HUDEP-2 (cell line): ENCODE measurements around the gene FAM168B.

ENCODE experiments used
- DNase-seq, 76 experiments: peaks; one replicate each; lab custom pipeline; 2025; ENCODE audit not compliant: unreplicated experiment in 76 of 76; lab: John Stamatoyannopoulos, UW

The FAM168B gene

GRCh38 chr2:131041402-131042147, 51.7 kb downstream of the FAM168B start:
- no peak for DNase-seq

- no peak for DNase-seq
Measured at GRCh38 chr2:131040661-131041401, 52.4 kb downstream of the FAM168B start.

DNA sequence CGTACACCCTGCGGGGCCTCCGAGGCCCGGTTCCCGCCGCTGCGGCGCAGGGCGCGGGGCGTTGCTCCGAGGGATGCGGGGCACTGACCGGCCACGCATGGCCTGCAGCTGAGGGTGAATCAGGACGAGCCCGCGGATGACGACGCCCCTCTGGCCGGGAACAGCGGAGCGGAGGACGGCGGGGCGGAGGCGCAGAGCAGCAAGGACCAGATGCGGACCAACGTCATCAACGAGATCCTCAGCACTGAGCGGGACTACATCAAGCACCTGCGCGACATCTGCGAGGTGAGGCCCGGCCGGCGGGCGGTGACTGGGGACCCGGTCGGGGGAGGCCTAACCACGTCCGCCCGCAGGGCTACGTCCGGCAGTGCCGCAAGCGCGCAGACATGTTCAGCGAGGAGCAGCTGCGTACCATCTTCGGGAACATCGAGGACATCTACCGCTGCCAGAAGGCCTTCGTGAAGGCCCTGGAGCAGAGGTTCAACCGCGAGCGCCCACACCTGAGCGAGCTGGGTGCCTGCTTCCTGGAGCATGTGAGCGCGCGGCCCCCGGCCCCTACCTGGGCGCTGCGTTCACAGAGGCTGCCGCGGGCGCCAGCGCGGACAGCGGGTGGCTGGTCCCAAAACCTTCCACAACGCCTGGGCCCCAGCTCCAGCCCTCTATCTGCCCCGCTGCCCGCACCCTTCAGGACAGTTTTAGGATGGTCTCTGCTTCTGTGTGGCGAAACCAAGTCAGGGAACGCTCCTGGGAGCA, 53.2 kb downstream of the FAM168B start:
- no peak for DNase-seq

GRCh38 chr2:131039535-131039907, 53.7 kb downstream of the FAM168B start:
- no peak for DNase-seq

- DNase-seq: no peak
Measured at GRCh38 chr2:131039101-131039440, 54.2 kb downstream of the FAM168B start.

- DNase-seq: no peak
Measured at GRCh38 chr2:131038258-131039100, 54.8 kb downstream of the FAM168B start.

GRCh38 chr2:131037398-131038257, 55.6 kb downstream of the FAM168B start:
- no peak for DNase-seq

- DNase-seq: no peak
Measured at GRCh38 chr2:131036696-131037397, 56.4 kb downstream of the FAM168B start.

DNA sequence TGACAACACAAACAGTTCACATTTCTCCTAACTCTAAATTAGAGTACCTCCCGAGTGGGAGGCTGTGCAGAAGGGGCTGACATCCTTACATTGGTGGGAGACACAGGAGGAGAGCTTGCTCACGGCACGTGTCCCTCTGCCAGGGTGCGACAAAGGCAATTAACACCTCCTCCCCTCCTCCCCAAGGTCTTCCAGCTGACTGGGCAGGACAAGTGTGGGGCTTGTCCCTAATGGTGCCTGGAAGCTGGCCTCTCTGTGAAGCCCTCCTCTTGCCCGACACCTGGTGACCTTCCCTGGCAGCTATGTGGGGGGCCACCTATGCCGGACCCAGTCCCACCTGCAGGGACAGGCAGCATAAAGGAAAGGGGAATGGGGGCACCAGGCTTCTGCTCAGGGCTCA, 57.0 kb downstream of the FAM168B start:
- no peak for DNase-seq

GRCh38 chr2:131035826-131036231, 57.4 kb downstream of the FAM168B start:
- DNase-seq: no peak

DNA sequence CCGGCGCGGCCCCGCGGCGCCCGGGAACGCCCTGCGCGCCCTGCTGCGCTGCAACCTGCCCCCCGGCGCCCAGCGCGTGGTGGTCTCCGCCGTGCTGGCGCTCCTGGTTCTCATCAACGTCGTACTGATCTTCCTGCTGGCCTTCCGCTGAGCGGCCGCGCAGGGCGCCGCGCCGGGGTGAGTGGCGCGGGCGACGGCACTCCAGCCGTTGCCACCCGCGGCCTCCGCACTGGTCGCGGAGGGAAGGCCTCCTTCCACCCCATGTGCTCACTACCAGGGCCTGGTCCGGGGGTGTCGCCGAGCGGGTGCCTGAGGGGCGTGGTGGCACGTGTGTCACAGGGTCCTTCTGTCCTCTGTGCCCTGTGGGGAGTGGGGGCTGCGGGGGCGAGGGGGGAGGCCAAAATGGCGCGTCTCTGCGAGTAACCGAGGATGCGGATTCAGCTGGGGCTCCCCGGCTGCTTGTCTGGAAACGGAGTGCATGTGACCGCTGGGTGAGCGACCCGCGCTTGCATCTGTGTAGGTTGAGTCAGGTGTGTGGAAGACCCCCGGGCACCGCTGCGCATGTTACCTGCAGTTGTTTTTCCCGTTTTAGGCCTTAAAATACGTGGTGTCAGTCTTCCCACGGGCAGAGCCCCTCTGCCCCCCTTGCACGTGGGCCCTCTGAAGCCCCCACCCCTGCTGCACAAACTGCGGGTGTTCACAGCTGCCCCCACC, 58.0 kb downstream of the FAM168B start:
- DNase-seq: no peak

GRCh38 chr2:131034122-131035051, 58.9 kb downstream of the FAM168B start:
- DNase-seq: no peak

DNA sequence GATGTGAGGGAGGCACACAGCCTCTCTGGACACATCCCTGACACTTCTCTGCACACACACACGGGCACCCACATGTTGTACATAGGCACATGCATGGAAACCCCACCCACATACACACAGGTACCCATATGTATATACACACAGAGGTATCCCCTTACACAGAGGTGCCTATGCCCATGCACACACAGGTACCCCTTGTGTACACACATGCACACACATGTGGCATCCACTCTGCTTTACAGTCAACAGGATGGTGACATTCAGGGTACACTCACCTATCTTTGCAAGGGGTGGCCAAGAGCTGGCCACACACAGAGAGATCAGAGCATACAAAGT, 59.5 kb downstream of the FAM168B start:
- no peak for DNase-seq

DNA sequence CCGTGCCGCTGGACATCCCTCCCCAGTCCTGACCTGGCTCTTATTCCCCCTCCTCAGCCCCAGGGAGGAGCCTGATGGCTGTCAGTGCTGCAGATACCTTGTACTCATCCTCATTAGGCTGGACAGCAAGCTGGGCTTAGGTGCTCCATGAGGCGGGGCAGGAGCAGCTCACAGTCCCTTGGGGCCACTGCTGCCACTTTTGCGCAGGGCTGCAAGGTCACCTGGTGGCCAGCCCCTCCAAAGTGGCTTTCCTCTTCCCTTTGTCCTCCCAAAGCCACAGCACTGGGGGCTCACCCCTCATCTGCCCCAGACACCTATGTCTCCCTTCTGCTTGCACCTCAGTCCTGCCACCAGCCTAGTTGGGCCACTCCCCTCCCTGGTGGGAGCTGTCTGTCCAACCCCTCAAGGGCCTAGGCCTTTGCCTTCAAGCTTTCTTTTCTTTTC, 60.8 kb downstream of the FAM168B start:
- no peak for DNase-seq

GRCh38 chr2:131031875-131032274, 61.4 kb downstream of the FAM168B start:
- no peak for DNase-seq

DNA sequence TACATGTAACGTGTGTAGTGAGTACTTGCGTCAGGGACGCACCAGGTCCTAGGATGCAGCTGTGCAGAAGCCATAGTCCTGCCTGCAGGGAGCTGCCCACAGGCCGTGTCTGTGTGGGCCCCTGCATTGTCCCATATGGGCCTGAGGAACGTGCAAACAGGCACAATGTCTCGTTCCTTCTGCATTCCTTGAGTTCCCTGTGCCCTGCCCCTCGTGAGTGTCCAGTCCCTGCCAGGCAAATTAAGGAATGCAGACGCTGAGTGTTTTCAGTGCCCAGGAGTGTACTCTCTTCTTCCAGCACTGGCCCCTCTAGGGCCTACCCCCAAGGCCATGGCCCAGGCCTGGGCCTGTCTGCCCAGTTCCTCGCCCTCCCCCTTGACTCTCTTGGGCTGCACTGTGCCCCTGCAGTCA, 61.8 kb downstream of the FAM168B start:
- no peak for DNase-seq

DNA sequence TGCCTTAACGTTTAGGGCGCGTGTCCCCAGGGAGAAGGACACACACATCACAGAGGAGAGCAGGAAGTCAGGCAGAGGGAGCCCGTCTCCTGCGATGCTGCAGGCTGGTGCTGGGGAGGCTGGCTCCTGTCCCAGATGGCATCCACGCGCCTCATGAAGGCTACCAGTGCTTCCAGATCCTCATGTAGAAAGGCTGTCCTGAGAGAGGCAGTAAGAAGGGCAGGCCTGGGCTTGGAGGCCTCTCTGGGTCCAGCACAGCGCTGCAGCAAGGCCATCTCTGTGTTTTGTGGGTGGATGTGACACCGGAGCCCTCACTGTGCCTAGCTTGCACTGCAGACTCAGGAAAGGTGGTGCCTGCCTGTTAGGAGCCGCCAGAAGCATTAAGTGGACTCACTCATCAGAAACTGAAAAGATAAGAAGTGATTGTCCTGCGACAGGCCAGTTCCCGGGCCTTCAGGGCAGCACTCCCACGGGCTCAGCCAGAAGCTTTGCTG, 62.7 kb downstream of the FAM168B start:
- DNase-seq: no peak
